Neuronal stem cell (in vitro differentiated cells): Measurements from ENCODE around the gene HAPSTR1.
"Not testable (repeated sequence)": the region's sequence is repeated elsewhere in the genome, so short reads cannot be mapped to it uniquely, and the experiment has no call there.

ENCODE experiments used
- DNase-seq: peaks from one replicate; pipeline ENCODE4 v3.0.0-alpha.2; 2013; ENCODE audit warnings: low spot score
- H2AFZ ChIP-seq: one replicate; pipeline ENCODE4 v1.6.1; 2013; ENCODE audit warnings: mild to moderate bottlenecking, low read length, inconsistent platforms
- H2AK5ac ChIP-seq: 2 replicates; pipeline ENCODE4 v1.6.1; 2013; ENCODE audit warnings: low read depth, mild to moderate bottlenecking, inconsistent platforms, low read length, moderate library complexity, mixed read lengths
- H2BK120ac ChIP-seq: 2 replicates; pipeline ENCODE4 v1.6.1; 2013; ENCODE audit warnings: low read depth, mild to moderate bottlenecking, inconsistent platforms, low read length, moderate library complexity, mixed read lengths
- H2BK12ac ChIP-seq: one replicate; pipeline ENCODE4 v1.6.1; 2013; ENCODE audit warnings: low read length, inconsistent platforms
- H2BK15ac ChIP-seq: 2 replicates; pipeline ENCODE4 v1.6.1; 2013; ENCODE audit warnings: mild to moderate bottlenecking, low read length, inconsistent platforms, mixed read lengths
- H2BK5ac ChIP-seq: one replicate; pipeline ENCODE4 v1.6.1; 2013; ENCODE audit warnings: inconsistent platforms, mild to moderate bottlenecking, low read length, moderate library complexity
- H3K14ac ChIP-seq: one replicate; pipeline ENCODE4 v1.6.1; 2013; ENCODE audit warnings: low read length, inconsistent platforms
- H3K18ac ChIP-seq: 2 replicates; pipeline ENCODE4 v1.6.1; 2013; ENCODE audit warnings: low read length, inconsistent platforms
- H3K23ac ChIP-seq: 2 replicates; pipeline ENCODE4 v1.6.1; 2013; ENCODE audit warnings: low read depth, mild to moderate bottlenecking, mixed read lengths, low read length, inconsistent platforms; ENCODE audit not compliant: poor library complexity
- H3K27ac ChIP-seq: replicated peaks from 3 replicates; pipeline ENCODE4 v1.5.1; 2013; ENCODE audit warnings: low read length, inconsistent platforms
- H3K27me3 ChIP-seq, 3 experiments: 2 replicates each; pipeline ENCODE4 v1.6.1; 2013; ENCODE audit warnings: low read length in 3 of 3, mild to moderate bottlenecking in 2 of 3, inconsistent platforms in 1 of 3, low read depth in 1 of 3, mixed read lengths in 1 of 3, moderate library complexity in 1 of 3; ENCODE audit not compliant: control insufficient read depth in 3 of 3, insufficient read depth in 3 of 3
- H3K36me3 ChIP-seq, 2 donors: replicated peaks in 1 of 2; 2 replicates each; pipeline ENCODE4 v1.6.1; 2013; ENCODE audit warnings: low read length in 2 of 2; ENCODE audit not compliant: control insufficient read depth in 2 of 2, insufficient read depth in 2 of 2
- H3K4ac ChIP-seq: 2 replicates; pipeline ENCODE4 v1.6.1; 2013; ENCODE audit warnings: inconsistent platforms, mild to moderate bottlenecking, low read length, moderate library complexity
- H3K4me1 ChIP-seq, 2 donors: 1 replicate in 1 of 2; 2 replicates in 1 of 2; pipeline ENCODE4 v1.6.1; 2013; ENCODE audit warnings: low read length in 2 of 2, low read depth in 1 of 2; ENCODE audit not compliant: control insufficient read depth in 2 of 2, insufficient read depth in 1 of 2
- H3K4me2 ChIP-seq: one replicate; pipeline ENCODE4 v1.6.1; 2013; ENCODE audit warnings: mild to moderate bottlenecking, low read length, inconsistent platforms; ENCODE audit not compliant: insufficient read depth, poor library complexity, severe bottlenecking
- H3K4me3 ChIP-seq, 2 donors: 2 replicates each; pipeline ENCODE4 v1.5.1; 2013; ENCODE audit warnings: low read length in 2 of 2, mild to moderate bottlenecking in 2 of 2, inconsistent platforms in 1 of 2, moderate library complexity in 1 of 2
- H3K79me1 ChIP-seq: one replicate; pipeline ENCODE4 v1.6.1; 2013; ENCODE audit warnings: low read depth, mild to moderate bottlenecking, inconsistent platforms, low read length, moderate library complexity
- H3K9ac ChIP-seq: one replicate; pipeline ENCODE4 v1.6.1; 2013; ENCODE audit warnings: mild to moderate bottlenecking, low read depth, low read length, inconsistent platforms; ENCODE audit not compliant: poor library complexity
- H3K9me3 ChIP-seq, 2 donors: replicated peaks in 1 of 2; 2 replicates each; pipeline versions ENCODE3 to v1.6.1; 2013; ENCODE audit warnings: low read length in 2 of 2, mild to moderate bottlenecking in 2 of 2, inconsistent platforms in 1 of 2, low read depth in 1 of 2, mixed read lengths in 1 of 2, moderate library complexity in 1 of 2; ENCODE audit not compliant: control insufficient read depth in 2 of 2, insufficient read depth in 1 of 2
- H4K8ac ChIP-seq: one replicate; pipeline ENCODE4 v1.6.1; 2013; ENCODE audit warnings: low read depth, mild to moderate bottlenecking, inconsistent platforms, low read length, moderate library complexity
- H4K91ac ChIP-seq: one replicate; pipeline ENCODE4 v1.6.1; 2013; ENCODE audit warnings: low read length, low read depth, mild to moderate bottlenecking, inconsistent platforms; ENCODE audit not compliant: poor library complexity
- WGBS, 2 donors: extraction: QIAGEN DNeasy Blood & Tissue Kit; methylation state at CpG; one replicate each; pipeline ENCODE4 v1.1.7; 2013; ENCODE audit warnings: missing lambda C conversion rate in 2 of 2, mixed read lengths in 1 of 2; ENCODE audit not compliant: insufficient read length in 2 of 2, insufficient replicate concordance in 1 of 2; ENCODE audit errors: extremely low coverage in 2 of 2; 5-methylcytosine and 5-hydroxymethylcytosine counted together

HAPSTR1 gene

GRCh38 chr16:9077091-9077809 is 14.2 kb upstream of the HAPSTR1 start:
- Histone ChIP-seq H4K8ac (no peak overlapping the region), H2BK12ac (no peak overlapping the region), H2AFZ (no peak overlapping the region), H3K9me3 (no peaks in the 10 kb centered on the region), H3K36me3 (no peaks in the 10 kb centered on the region), H4K91ac (no peak overlapping the region), H3K4me1 (no peaks in the 10 kb centered on the region), H2BK120ac (no peak overlapping the region), H3K4me2 (no peak overlapping the region), H3K27ac (no peak overlapping the region), H2BK15ac (no peak overlapping the region), H3K18ac (no peak overlapping the region), H2BK5ac (no peak overlapping the region), H3K23ac (no peak overlapping the region), H3K79me1 (peaks cover 1% of the 10 kb centered on the region), H3K4ac (no peak overlapping the region), H2AK5ac (no peak overlapping the region), H3K27me3 (no peaks in the 10 kb centered on the region), H3K14ac (no peak overlapping the region), H3K4me3 (no peak overlapping the region), H3K9ac (no peak overlapping the region)
- no peak for DNase-seq
- WGBS, 2 donors: no CpG with 5 or more reads among the region's 11 CpGs

- WGBS, 2 donors: no CpG with 5 or more reads among the region's 8 CpGs
- not testable (repeated sequence) for H4K91ac ChIP-seq, H2BK15ac ChIP-seq, H3K4me1 ChIP-seq, DNase-seq, H3K4ac ChIP-seq, H3K4me3 ChIP-seq, H3K23ac ChIP-seq, H3K27me3 ChIP-seq, H3K27ac ChIP-seq, H3K79me1 ChIP-seq, H2AK5ac ChIP-seq, H3K9ac ChIP-seq, H3K9me3 ChIP-seq, H3K18ac ChIP-seq, H2BK5ac ChIP-seq, H4K8ac ChIP-seq, H3K14ac ChIP-seq, H3K4me2 ChIP-seq, H3K36me3 ChIP-seq, H2BK12ac ChIP-seq, H2BK120ac ChIP-seq
- peak overlapping the region; percentile 39 for H2AFZ ChIP-seq
These were observed 12.7 kb upstream of the HAPSTR1 start for GRCh38 chr16:9078467-9079429.

- Histone ChIP-seq H4K91ac (no peak overlapping the region), H2BK5ac (no peak overlapping the region), H3K18ac (no peak overlapping the region), H3K79me1 (peaks cover 1% of the 10 kb centered on the region), H3K36me3 (no peaks in the 10 kb centered on the region), H4K8ac (no peak overlapping the region), H3K4me2 (no peak overlapping the region), H3K9ac (no peak overlapping the region), H3K14ac (no peak overlapping the region), H3K27ac (no peak overlapping the region), H2AFZ (no peak overlapping the region), H2BK15ac (no peak overlapping the region), H3K9me3 (no peaks in the 10 kb centered on the region), H2BK12ac (no peak overlapping the region), H2BK120ac (no peak overlapping the region), H3K4me1 (no peaks in the 10 kb centered on the region), H2AK5ac (no peak overlapping the region), H3K4me3 (no peak overlapping the region), H3K4ac (no peak overlapping the region), H3K27me3 (no peaks in the 10 kb centered on the region), H3K23ac (no peak overlapping the region)
- DNase-seq: no peak
- no CpG with 5 or more reads among the region's 4 CpGs for WGBS, 2 donors
These were observed 12.0 kb upstream of the HAPSTR1 start for GRCh38 chr16:9079430-9079812.

GRCh38 chr16:9081158-9081557 is 10.3 kb upstream of the HAPSTR1 start:
- no peak overlapping the region for H2BK120ac ChIP-seq
- H3K18ac ChIP-seq: no peak overlapping the region
- H3K23ac ChIP-seq: no peak overlapping the region
- WGBS, 2 donors: no CpG with 5 or more reads among the region's 1 CpG
- no peak overlapping the region for H3K27ac ChIP-seq
- H3K4me2 ChIP-seq: no peak overlapping the region
- H4K91ac ChIP-seq: no peak overlapping the region
- no peak overlapping the region for H2BK5ac ChIP-seq
- no peaks in the 10 kb centered on the region for H3K27me3 ChIP-seq
- no peak overlapping the region for H3K4me3 ChIP-seq
- H2AK5ac ChIP-seq: no peak overlapping the region
- no peak overlapping the region for H3K4ac ChIP-seq
- no peak overlapping the region for H3K14ac ChIP-seq
- H2AFZ ChIP-seq: peak overlapping the region; percentile 35
- no peak overlapping the region for H2BK15ac ChIP-seq
- H3K4me1 ChIP-seq: no peaks in the 10 kb centered on the region
- no peak overlapping the region for H3K9ac ChIP-seq
- DNase-seq: no peak
- H3K9me3 ChIP-seq: no peaks in the 10 kb centered on the region
- H3K79me1 ChIP-seq: no peaks in the 10 kb centered on the region
- no peaks in the 10 kb centered on the region for H3K36me3 ChIP-seq
- no peak overlapping the region for H2BK12ac ChIP-seq
- no peak overlapping the region for H4K8ac ChIP-seq
